HG03354 (cell line): ENCODE measurements around the gene ARHGAP24.
A peak's percentile ranks its signal among the peaks of the same experiment; 100 is the strongest.

Experiments
- ATAC-seq: cut with Tn5 transposase; IDR thresholded peaks from one replicate; pipeline ENCODE4 v1.9.1; 2021; ENCODE audit warnings: mild to moderate bottlenecking; ENCODE audit not compliant: unreplicated experiment, poor library complexity, severe bottlenecking

Gene ARHGAP24

DNA sequence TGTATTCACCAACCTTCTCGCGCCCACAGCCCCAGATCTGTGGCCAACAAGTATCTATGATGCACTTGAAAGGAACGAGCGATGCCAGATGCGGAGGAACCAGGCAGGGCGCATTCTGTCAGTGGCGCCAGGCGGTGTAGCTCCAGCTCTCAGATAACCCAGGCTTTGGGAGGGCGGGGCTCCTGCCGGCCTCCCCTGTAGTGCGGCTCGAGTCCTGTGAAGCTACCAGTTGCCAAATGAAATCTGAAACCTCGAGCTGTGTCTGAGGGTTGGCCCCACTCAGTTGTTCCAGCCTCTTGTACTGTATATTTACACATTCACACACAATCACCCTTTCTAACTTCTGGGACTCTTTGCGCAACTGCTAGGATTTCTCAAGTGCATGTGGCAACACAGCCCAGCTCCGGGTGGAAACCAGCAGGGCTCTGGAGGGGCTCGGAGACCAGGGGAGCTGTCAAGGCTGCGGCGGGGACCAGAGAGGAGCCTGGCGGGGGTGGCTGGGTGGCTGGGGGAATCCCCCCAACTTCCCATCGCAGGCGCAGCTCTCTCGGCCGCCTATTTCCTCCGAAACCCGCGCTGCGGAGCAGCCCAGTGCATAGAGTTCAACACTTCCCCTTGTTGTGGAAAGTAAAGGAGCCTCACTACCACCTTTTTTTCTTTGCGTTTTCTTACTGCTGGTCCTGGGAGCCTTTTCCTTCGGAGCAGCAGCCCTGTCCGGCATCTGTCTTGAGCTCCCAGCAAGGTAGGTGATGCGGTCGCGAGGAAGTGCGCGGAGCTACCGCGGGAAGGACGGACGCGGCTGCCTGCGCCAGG lies at the start of gene ARHGAP24:
Gene ARHGAP24, plus strand, starts transcription at position 333 of the 813 bp plus-strand sequence.
- peak; percentile 95 for ATAC-seq

DNA sequence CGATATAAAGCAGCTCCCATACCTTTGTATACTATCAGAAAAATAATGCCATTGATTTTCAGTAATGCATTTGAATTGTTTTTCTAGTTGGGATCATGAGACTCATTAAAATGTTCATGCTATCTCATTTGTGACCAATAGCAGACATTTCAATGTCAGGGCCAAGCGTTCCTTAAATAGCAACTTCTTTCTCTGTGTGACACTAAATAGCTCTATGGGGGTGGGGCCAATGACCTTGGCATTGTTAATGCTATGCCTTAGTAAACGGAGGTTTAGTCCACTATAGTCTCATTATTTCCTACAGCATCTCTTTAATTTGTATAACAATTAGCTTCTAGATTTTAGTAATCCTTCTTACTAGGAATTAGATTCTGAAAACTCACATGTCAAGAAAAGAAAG lies 48.6 kb upstream of the ARHGAP24 start:
- no peak for ATAC-seq

DNA sequence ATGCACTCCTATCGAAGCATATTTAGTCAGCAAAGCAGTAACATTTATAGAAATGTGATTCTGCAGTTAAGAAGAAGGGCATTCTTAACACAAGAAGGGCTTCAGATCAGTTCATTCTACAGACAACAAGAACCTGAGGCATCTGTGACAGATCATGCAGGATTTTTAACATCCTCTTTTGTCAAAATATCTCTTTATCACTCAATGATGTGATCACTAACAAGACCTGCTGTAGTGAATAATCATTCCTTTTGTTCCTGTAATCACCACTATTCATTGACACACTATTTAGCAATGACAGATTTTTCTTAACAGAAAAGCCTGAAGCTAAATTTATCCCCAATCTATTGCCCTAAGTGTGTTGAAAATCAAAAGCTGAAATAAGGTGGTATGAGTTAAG lies 47.8 kb upstream of the ARHGAP24 start:
- no peak for ATAC-seq

DNA sequence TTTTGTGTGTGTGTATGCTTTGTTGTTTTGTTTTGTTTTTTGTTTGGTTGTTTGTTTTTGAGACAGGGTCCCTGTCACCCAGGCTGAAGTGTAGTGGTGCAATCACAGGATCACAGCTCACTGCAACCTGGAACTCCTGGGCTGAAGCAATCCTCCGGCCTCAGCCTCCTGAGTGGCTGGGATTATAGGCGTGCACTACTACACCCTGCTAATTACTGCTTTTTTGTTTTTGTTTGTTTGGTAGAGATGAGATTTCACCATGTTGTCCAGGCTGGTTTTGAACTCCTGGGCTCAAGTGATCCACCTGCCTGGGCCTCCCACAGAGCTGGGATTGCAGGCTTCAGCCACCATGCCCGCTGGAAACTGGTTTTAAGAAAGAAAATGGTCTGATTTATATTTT lies 44.7 kb upstream of the ARHGAP24 start:
- no peak for ATAC-seq

DNA sequence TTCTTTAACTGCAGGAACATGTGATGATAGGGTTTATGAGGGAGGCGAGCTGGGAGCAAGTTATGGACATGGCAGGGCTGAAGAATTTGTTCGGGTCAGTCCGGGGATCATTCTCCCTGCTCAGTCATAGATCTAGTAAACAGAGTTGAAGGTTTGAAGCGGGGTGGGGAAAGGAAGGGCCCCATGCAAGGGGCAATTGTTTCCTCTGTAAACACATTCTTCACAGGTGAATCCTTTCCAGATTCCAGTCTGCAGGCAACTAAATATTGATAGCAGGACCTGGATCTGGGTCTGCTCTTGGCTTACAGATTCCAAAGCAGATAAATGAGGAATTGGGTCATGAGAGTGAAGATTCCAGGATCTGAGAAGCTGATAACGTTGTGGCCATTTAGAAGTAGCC lies 44.3 kb upstream of the ARHGAP24 start:
- no peak for ATAC-seq

DNA sequence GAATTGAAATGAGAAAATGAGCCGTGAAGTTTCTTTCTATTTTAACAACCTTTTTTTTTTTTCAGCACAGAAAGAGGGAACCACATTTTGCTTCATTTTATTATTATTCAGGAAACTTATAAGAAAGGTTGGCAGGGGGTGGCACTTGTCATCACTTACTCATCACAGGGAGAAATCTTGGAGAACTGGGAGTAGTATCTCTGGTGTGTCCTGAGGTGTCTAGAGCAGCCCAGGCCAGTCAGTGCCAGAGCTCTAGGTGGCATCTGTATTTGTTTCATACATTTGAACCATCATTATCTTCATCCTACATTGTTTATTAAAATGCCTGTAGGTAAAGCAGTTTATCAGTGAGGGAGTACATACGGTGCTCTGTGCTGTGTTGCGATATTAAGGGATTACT lies 43.8 kb upstream of the ARHGAP24 start:
- ATAC-seq: no peak

DNA sequence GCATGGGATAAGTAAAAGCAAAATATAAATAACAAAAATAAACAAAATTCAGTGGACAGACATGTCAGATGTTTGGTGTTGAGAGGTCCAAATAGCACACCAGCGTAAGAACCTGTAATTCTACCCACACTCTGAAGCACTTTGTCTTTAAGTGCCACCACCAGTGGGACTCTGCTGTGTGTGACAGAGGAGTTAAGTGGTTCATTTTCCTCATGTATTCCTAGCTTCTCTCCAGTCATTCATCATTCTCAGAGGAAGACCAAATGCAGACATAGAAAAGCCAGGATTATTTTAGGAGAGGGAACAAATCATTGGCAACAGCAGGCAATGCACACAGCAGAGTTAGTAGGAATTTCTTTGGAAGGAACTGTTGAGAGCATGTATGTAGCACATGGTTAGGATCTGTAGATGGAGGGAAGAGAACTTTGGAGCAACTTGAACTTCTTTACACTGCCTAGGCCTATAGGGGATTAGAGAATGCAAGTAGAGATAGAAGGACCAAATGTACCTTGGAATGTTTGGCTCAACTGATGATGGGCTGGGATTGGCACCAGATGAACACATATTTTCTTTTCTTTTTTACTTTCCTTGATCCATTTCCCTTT lies 43.0 kb upstream of the ARHGAP24 start:
- no peak for ATAC-seq

DNA sequence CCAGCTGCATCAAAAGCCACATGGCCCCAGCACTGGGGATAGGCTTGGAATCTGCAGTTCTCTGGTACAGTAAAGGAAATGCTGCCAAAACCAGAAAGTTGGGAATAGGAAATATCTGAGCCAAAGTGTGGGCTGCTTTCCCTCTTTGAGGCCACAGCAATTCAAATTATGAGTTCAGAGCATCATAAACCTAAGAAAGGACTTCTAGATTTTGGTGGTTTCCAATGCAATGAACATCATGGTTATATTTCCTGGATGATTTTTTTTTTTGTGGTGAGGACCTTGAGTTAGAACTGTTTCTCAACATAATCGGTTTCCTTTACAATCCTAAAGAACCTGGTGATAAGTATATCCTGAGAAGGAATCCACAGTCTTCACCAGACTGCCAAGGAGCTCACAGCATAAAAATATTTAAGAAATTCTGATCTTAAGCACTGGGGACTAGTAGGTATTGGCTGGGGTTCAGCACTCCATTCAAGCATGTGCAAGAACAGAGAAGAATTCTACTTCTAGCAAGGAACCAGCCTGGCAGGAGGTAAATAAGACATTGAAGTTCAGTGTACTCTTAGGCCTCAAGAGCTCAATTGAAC lies 29.8 kb upstream of the ARHGAP24 start:
- ATAC-seq: no peak

DNA sequence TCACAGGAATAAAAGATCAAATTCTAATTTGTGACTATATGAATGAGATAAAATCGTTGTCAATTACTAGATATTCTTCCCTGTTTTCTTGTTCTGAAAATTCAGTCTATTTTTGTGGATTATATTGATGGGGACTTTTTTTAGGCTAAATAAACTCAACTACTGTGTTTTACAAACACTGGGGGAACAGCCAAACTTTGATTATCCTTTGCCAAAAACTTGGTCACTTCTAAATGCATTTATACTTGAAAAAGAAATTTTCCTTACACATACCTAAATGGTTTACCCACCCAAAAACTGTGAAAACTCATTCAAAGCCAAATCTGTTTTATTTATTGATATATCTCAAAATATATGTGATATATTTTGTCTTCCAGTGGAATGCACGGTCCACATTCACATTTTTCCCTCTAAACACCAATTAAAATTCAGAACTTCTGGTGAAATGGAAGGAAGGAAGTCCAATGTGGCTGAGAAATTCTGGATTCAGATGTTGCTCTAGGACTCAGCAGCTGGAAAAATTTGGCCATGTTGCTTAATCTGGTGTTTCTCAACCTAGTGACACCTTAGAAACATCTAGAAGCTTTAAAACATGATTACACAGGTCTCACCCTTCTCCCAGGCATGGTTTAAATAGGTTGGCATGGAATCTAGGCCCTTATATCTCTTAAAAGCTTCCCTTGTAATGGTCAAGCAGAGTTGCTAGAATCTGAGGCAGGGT lies 28.6 kb upstream of the ARHGAP24 start:
- no peak for ATAC-seq

DNA sequence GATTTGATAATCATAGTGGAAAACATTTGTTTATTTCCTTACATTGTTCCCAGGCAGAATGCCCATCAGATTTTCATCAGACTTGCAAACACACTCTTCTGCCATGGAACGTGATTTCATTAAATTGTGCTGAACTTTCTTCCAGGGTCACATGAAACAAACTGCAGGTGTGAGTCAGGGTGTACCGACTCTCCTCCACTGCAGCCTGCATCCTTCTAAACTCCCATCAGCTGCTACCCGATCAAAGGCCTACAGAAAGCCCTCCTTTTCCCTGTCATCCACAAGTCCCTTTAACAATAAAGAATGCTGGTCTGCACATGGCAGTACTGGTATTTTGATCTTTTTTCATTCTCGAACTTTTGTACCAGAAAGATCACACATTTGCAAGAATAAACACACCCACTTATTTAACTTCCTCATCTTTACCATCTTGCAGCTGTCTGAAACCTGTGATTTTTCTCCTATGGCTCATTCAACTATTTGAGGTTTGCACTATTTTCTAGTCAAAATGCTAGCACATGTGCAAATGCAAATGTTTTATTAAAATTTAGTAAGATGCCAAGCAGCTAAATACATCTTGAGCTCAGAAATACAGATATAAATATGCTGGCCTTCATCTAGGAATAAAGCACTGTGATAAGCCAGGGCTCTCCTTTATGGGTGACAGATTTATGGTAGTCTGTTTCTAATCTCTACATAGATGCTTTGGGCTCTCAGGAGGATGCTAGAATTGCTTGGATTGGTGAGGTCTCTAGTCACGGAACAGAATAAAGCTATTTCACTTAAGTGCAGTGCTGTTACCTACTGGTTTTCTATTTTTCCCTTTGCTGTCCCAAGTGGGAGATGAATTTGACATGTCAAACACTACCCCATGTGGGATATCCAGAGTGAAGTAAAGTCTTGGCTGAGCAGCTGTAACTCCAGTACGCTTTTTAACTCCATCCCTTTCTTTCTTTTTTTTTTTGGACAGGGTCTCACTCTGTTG lies 25.8 kb upstream of the ARHGAP24 start:
- ATAC-seq: peak; percentile 80

DNA sequence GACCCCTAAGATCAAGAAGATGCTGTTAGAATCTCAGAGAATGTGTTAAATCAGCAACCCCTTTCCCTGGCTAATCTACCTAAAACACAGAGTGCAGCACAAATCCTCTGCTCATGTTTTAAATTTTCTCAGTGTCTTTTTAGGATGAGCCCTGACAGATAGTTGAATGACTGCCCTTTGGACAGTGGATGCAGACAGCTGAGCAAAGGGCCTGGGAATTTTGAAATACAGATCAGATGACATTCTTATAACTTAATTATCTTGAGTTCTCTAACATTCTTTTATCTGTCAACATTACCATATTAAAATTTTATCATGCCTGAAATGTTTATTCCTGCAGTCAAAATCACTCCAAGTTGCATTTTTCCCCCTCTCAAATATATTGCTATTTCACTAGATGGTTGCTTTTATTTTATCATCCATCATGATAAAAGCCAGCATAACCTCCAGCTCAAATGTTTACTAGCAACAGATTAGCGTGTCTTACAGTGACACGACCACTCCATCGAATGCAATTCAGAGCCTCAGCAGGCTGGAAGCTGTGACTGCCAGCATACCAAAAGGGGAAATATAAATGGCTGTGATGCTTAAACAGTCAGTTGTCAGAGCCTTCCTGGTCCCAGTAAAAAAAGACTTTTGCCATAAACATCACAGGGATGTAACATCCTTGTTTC lies 22.8 kb upstream of the ARHGAP24 start:
- no peak for ATAC-seq

DNA sequence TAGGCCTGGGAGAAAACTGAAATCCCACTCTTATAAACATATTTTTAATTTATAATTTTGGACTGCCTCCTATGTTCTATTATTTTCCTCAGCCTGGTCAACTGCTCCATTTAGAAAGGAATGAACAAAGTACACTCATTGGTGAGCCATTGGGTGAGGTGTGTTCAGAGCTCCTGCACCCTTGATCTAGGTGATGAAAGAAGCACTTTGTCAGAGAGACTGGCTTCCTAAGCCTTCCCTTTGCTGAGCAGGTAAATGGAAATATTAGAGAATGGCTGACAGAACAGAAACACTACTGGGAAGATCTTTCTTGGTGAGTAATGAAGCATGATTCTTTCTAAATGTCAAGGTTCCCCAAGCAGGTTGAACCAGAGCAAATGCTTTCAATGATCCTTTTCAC lies 19.0 kb upstream of the ARHGAP24 start:
- no peak for ATAC-seq

DNA sequence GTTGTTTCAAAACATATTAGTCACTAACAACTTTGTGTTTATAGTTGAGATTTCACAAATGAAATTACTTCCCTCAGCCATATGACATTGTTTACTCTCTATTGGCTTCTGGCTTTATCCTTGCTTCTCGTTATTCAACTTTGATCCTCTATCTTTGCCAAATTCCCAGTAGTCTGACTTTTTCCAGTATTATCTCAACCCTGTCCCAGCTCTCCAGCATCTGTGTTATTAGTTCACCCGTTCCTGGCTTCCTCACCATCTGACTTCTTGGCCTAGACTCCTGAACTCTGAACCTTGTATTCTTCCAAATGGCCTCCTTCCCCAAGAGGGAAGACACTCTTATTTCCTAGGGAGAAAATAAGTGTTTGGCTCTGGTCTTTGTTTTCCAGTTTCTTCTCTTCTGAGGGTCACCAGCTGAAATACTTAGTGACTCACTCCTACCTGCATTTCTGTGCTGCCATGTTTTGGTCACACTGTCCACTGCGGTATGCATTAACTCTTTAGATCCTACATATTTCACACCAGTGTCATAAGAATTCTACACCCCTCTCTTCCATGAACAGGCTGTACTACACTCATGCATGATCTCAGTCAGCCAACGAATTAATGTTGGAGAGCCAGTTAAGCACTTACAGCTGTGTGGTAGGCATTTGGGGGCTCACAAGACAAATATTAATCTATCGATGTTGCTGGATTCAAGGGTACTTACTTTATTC lies 17.0 kb upstream of the ARHGAP24 start:
- ATAC-seq: no peak

DNA sequence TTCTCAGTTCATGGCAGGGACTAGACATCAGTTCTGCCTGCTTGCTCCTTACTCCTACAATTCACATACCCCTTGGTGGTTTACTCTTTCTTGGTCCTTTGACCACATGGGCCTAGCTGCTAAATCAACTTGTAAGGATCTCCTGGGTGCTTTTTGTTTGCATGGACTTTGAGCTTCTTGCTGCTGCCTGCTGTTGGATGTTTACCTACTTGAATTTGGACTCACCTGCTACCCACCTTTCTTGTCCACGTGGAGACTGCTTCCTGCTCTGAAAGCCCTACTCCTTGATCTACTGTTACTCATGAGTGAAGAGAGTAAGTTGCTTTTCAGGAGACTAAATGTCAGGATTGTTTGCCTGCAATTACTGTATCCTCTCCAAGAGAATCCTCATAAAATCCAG lies 15.2 kb upstream of the ARHGAP24 start:
- no peak for ATAC-seq

DNA sequence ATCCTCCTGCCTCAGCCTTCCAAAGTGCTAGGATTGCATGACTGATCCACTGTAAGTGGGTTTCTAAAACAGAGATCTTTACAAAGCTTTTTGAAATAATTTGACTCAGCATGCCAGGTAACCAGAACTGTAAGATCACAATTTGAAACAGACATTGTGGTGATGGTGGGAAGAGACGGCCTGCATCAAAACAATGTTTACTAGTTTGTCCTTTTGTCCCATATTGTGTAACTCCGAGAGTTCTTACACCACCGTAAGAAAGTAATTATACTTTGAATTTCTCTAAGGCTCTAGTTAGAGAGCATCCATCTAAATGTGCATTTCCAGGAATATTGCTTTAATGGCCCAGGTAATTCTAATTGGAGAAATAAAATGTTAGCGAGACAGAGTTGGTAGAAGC lies 594 bp upstream of the ARHGAP24 start:
- no peak for ATAC-seq

DNA sequence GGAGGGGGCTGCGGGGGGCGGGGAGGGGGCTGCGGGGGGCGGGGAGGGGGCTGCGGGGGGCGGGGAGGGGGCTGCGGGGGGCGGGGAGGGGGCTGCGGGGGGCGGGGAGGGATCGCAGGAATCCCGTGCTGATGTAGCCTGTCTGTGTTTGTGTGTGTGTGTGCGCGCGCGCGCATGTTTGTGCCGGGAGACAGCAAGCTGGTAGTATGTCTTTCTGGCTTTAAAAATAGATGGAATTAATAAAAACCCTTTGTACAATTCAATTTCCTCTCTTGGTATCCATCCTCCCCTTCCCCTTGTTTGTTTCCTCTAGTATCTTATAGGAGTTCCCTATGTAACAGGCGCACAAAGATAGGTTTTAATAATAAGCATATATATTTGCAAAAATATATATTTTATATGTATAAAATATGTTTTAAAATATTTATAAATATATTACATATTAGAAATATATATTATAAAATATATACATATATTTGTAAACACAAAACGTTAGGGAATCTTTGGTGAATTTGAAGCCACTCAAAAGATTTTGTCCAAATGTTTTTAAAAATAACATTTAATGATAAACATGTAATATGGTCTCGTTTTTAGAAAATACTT lies 782 bp downstream of the ARHGAP24 start:
- no peak for ATAC-seq

DNA sequence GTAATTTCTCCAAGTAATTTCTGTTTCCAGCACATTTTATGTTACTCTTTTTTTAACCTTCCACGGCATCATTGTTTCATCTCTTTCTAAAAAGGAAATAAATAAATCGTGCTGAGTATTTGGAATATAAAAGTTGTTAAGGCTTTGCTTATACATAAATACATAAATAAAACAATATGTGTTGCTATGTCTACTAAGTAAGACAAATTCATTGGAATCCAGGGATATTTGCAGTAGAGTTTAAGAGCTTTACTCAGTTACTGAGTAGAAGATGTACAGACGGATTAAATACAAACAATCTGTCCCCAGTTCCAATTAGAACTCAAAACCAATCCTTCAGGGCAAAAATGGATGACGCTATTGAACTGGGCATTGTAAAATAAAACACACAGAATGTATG lies 1.4 kb downstream of the ARHGAP24 start:
- ATAC-seq: no peak

DNA sequence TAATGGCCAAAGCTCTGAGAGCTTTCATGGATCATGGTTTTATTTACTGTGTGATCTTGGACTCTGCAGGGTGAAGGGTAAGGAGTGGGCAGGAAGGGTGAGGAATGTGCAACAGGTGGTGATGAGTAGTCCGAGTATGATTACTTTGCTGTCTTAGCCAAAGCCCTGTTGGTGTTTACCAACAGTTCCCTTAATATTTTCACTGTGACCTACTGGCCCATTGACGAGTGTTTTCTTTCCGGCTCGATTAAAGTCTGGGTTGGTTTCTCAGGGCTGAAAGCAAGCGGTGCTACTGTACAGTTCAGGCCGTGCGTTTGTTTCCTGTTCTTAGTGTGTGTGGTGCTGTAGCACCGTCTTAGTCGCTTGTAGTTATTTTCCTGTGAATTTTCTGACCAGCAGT lies 2.6 kb downstream of the ARHGAP24 start:
- peak; percentile 20 for ATAC-seq
